DMS153 (cell line): ENCODE results near the gene CMSS1.

ENCODE experiments used
- DNase-seq: peaks from one replicate; lab custom pipeline; 2025; lab: John Stamatoyannopoulos, UW

CMSS1 gene

GRCh38 chr3:99934975-99935797 lies 117.5 kb downstream of the CMSS1 start:
- no peak for DNase-seq

GRCh38 chr3:99938270-99938911 lies 120.7 kb downstream of the CMSS1 start:
- no peak for DNase-seq

- DNase-seq: no peak
These were observed 122.2 kb downstream of the CMSS1 start for GRCh38 chr3:99939876-99940275.

GRCh38 chr3:99940350-99940749 lies 122.7 kb downstream of the CMSS1 start:
- no peak for DNase-seq

GRCh38 chr3:99941211-99941610 lies 123.5 kb downstream of the CMSS1 start:
- no peak for DNase-seq

- DNase-seq: no peak
These were observed 126.5 kb downstream of the CMSS1 start for GRCh38 chr3:99943931-99944761.

- DNase-seq: peak; percentile 22
These were observed 127.8 kb downstream of the CMSS1 start for GRCh38 chr3:99945328-99945995.

GRCh38 chr3:99947356-99947755 lies 129.7 kb downstream of the CMSS1 start:
- no peak for DNase-seq

- no peak for DNase-seq
These were observed 130.9 kb downstream of the CMSS1 start for GRCh38 chr3:99948467-99949089.

- no peak for DNase-seq
These were observed 132.5 kb downstream of the CMSS1 start for GRCh38 chr3:99949956-99950670.

- DNase-seq: no peak
These were observed 133.3 kb downstream of the CMSS1 start for GRCh38 chr3:99950921-99951320.

GRCh38 chr3:99951701-99952100 lies 134.0 kb downstream of the CMSS1 start:
- DNase-seq: no peak

GRCh38 chr3:99952306-99952705 lies 134.6 kb downstream of the CMSS1 start:
- DNase-seq: no peak

- DNase-seq: no peak
These were observed 135.9 kb downstream of the CMSS1 start for GRCh38 chr3:99953596-99953995.

- no peak for DNase-seq
These were observed 137.4 kb downstream of the CMSS1 start for GRCh38 chr3:99954914-99955644.

GRCh38 chr3:99955773-99956562 lies 138.3 kb downstream of the CMSS1 start:
- no peak for DNase-seq

GRCh38 chr3:99957151-99957796 lies 139.6 kb downstream of the CMSS1 start:
- DNase-seq: no peak

- DNase-seq: no peak
These were observed 140.7 kb downstream of the CMSS1 start for GRCh38 chr3:99958222-99958912.
